PC-3 (cell line): ENCODE measurements around the gene FLAD1. TPM values are rescaled to one million over a fixed set of nuclear protein-coding genes. Genes with fewer than 3 reads are reported as not detected.
A peak's percentile ranks its signal among the peaks of the same experiment; 100 is the strongest.

Experiments used
- ATAC-seq: fragments of 200-7000 bp; cut with Tn5 transposase; 2 replicates; pipeline ENCODE4 v1.9.1; 2020; ENCODE audit warnings: mild to moderate bottlenecking, moderate library complexity
- BruUV-seq: library from RNA; stranded (reverse); fragments of 400-500 nt; replicated peaks from 2 replicates; lab custom pipeline; 2021; lab: Mats Ljungman, UMichigan
- CTCF ChIA-PET: fragments of 300-600 bp; sonication (Branson Sonifier 250); formaldehyde crosslinking; loops from one replicate; lab custom pipeline; 2022; ENCODE audit warnings: antibody characterized with exemption; lab: Charles Lee
- POLR2A ChIA-PET: fragments of 300-600 bp; sonication (Branson Sonifier 250); formaldehyde crosslinking; loops from one replicate; lab custom pipeline; 2022; ENCODE audit warnings: antibody characterized with exemption; ENCODE audit not compliant: unreplicated experiment; lab: Charles Lee
- DNase-seq: peaks from one replicate; pipeline ENCODE4 v3.0.0-alpha.2; 2015
- H2AFZ ChIP-seq: fragments of 300-600 bp; sonication (generic); 2 replicates; pipeline ENCODE4 v1.6.0; 2016; ENCODE audit warnings: antibody characterized with exemption, low read length
- H3F3A ChIP-seq: fragments of 300-600 bp; sonication (generic); one replicate; pipeline ENCODE4 v1.6.0; 2017; ENCODE audit warnings: antibody characterized with exemption, low read length, control low read depth, mild to moderate bottlenecking; ENCODE audit not compliant: unreplicated experiment
- H3K27ac ChIP-seq: fragments of 300-600 bp; sonication (generic); 2 replicates; pipeline ENCODE4 v1.5.1; 2016; ENCODE audit warnings: mild to moderate bottlenecking, low read length
- H3K27me3 ChIP-seq: fragments of 300-600 bp; sonication (generic); 2 replicates; pipeline ENCODE4 v1.6.1; 2016; ENCODE audit warnings: low read length, mixed read lengths
- H3K36me3 ChIP-seq: fragments of 300-600 bp; sonication (generic); 2 replicates; pipeline ENCODE4 v1.6.1; 2016; ENCODE audit warnings: low read depth, mixed run types, low read length, mixed read lengths
- H3K4me1 ChIP-seq: fragments of 300-600 bp; sonication (generic); 2 replicates; pipeline ENCODE4 v1.5.1; 2016; ENCODE audit warnings: low read length; ENCODE audit not compliant: insufficient read depth
- H3K4me2 ChIP-seq: fragments of 300-600 bp; sonication (generic); 2 replicates; pipeline ENCODE4 v1.6.0; 2016; ENCODE audit warnings: low read length
- H3K4me3 ChIP-seq: fragments of 300-600 bp; sonication (generic); 2 replicates; pipeline ENCODE4 v1.5.1; 2016; ENCODE audit warnings: mild to moderate bottlenecking, low read length, mixed read lengths
- H3K79me2 ChIP-seq: fragments of 300-600 bp; sonication (generic); 2 replicates; pipeline ENCODE4 v1.6.1; 2017; ENCODE audit warnings: low read length, mixed read lengths
- H3K9ac ChIP-seq: fragments of 300-600 bp; sonication (generic); 2 replicates; pipeline ENCODE4 v1.6.0; 2016; ENCODE audit warnings: mild to moderate bottlenecking, low read length
- H3K9me2 ChIP-seq: fragments of 300-600 bp; sonication (generic); replicated peaks from 2 replicates; pipeline ENCODE4 v1.6.1; 2016; ENCODE audit warnings: mixed run types, low read length, mixed read lengths
- H3K9me3 ChIP-seq: fragments of 300-600 bp; sonication (generic); 2 replicates; pipeline ENCODE4 v1.6.1; 2016; ENCODE audit warnings: low read length, mixed read lengths
- H4K20me1 ChIP-seq: fragments of 300-600 bp; sonication (generic); 2 replicates; pipeline ENCODE4 v1.6.1; 2016; ENCODE audit warnings: low read length, mixed read lengths
- EZH2 ChIP-seq: fragments of 300-600 bp; sonication (generic); IDR thresholded peaks from one replicate; pipeline ENCODE4 v1.6.1; 2017; ENCODE audit warnings: antibody characterized with exemption, mild to moderate bottlenecking, low read length; ENCODE audit not compliant: unreplicated experiment
- EZH2phosphoT487 ChIP-seq: fragments of 300-600 bp; sonication (generic); IDR thresholded peaks from 2 replicates; pipeline ENCODE4 v1.6.1; 2018; ENCODE audit warnings: mild to moderate bottlenecking, antibody characterized with exemption, low read length, borderline replicate concordance
- intact Hi-C: fragments of 100-400 bp; cut with micrococcal nuclease; formaldehyde crosslinking; loops from 2 replicates; pipeline ENCODE4 v1.9.0; 2023
- total RNA-seq: library from RNA; depleted of rRNA; stranded (reverse); fragments of >200 nt; gene quantifications from 2 replicates; pipeline ENCODE4 v1.2.3, GENCODE V29; 2014
- TF ChIP-seq, protein P1 (sequence below): fragments of 300-600 bp; sonication (generic); conservative IDR thresholded peaks from 2 replicates; pipeline ENCODE4 v1.5.1; 2017; ENCODE audit warnings: antibody characterized with exemption, low read depth, mild to moderate bottlenecking, low read length

Gene FLAD1
- total RNA-seq, 1 experiment from 2014 or later, result 84.0 TPM

DNA sequence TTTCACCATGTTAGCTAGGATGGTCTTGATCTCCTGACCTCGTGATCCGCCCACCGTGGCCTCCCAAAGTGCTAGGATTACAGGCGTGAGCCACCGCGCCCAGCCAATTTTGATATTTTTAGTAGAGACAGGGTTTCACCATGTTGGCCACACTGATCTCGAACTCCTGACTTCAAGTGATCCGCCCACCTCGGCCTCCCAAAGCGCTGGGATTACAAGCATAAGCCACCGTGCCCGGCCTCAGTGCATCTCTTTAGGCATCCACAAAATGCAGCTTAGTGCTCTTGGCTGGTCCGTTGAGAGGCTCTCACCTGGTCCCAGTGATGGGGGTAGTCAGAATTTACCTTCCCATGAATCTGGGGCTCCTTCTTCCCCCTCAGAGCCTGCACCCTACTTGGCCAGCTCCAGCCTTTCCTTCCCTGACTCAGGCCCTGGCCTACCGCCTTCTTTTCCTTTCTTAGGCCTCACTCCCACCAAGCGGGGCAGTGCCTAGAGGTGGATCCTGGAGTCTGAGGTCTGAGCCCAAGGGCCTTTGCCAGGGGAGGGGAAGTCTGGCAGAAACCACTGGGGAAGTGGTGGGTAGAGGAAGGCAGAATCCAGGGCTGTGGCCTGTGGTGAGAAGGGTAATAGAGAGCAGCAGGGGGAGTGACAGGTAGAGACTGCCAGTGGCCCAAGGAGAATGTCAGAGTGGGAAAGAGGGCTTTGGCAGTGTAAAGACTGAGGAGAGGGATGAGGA lies 14.0 kb downstream of the FLAD1 start:
- ATAC-seq (no peak), DNase-seq (no peak)
- no peak overlapping the region for H3K9ac ChIP-seq
- no peak overlapping the region for H3K4me3 ChIP-seq
- POLR2A ChIA-PET, result no interaction called here
- no peaks in the 10 kb centered on the region for H3K27me3 ChIP-seq
- H3K27ac ChIP-seq, result no peak overlapping the region
- H2AFZ ChIP-seq, result no peak overlapping the region
- no peak for TF ChIP-seq EZH2
- TF ChIP-seq EZH2phosphoT487, result no peak
- TF ChIP-seq, protein P1, sequence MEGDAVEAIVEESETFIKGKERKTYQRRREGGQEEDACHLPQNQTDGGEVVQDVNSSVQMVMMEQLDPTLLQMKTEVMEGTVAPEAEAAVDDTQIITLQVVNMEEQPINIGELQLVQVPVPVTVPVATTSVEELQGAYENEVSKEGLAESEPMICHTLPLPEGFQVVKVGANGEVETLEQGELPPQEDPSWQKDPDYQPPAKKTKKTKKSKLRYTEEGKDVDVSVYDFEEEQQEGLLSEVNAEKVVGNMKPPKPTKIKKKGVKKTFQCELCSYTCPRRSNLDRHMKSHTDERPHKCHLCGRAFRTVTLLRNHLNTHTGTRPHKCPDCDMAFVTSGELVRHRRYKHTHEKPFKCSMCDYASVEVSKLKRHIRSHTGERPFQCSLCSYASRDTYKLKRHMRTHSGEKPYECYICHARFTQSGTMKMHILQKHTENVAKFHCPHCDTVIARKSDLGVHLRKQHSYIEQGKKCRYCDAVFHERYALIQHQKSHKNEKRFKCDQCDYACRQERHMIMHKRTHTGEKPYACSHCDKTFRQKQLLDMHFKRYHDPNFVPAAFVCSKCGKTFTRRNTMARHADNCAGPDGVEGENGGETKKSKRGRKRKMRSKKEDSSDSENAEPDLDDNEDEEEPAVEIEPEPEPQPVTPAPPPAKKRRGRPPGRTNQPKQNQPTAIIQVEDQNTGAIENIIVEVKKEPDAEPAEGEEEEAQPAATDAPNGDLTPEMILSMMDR, result no peak
- no peaks in the 10 kb centered on the region for H3K36me3 ChIP-seq
- H3K4me2 ChIP-seq, result no peak overlapping the region
- no peaks in the 10 kb centered on the region for H3K9me2 ChIP-seq
- no TSS peak for BruUV-seq
- CTCF ChIA-PET, result no interaction called here
- H3F3A ChIP-seq, result no peaks in the 10 kb centered on the region
- no peaks in the 10 kb centered on the region for H3K9me3 ChIP-seq
- H4K20me1 ChIP-seq, result no peaks in the 10 kb centered on the region
- H3K79me2 ChIP-seq, result no peaks in the 10 kb centered on the region
- peaks cover 20% of the 10 kb centered on the region for H3K4me1 ChIP-seq
- intact Hi-C loops, result loop anchor here (1.0 kb wide), 1 partner anchor 14 kb away; the partner anchor contains the start of gene FLAD1

DNA sequence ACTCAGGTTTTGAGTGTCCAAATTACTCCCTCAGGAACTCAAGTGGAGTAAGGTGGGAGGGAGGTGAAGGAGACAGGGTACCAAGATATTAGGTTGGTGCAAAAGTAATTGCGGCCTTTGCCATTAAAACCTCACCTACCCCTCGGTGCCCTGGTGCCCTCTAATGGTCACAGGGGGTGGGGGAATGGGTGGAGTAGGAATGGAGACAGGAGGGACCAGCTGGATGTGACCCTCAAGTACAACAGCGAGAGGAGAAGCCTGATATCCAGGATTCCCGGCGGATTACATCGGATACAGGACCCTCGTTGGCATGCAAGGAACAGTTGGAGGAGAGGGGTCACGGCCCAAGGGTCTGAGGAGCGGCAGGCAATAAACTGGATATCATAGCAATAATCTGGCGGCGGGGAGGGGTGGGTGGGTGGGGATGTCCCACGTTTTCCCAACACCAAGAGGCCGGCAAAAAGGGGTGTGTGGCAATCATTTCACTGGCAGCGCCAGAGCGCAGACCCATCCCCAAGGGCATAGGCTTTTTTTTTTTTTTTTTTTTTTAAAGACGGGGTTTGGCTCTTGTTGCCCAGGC lies 15.1 kb downstream of the FLAD1 start:
- POLR2A ChIA-PET, result no interaction called here
- CTCF ChIA-PET, result interaction anchor here (0.6 to 1.1 kb wide), 5 partner anchors 15 to 42 kb away, joined by 3 to 8 read pairs (median 4); partner anchors contain the start of genes FLAD1 and PBXIP1
- peaks cover 7% of the 10 kb centered on the region for H3K79me2 ChIP-seq

More for the DNA sequence above, 15.1 kb downstream of the FLAD1 start:
- Histone ChIP-seq H3K9me2 (no peaks in the 10 kb centered on the region), H3F3A (no peaks in the 10 kb centered on the region), H3K9me3 (no peaks in the 10 kb centered on the region), H3K4me3 (no peak overlapping the region), H3K4me1 (peaks cover 20% of the 10 kb centered on the region), H3K36me3 (no peaks in the 10 kb centered on the region), H4K20me1 (no peaks in the 10 kb centered on the region), H3K4me2 (no peak overlapping the region), H2AFZ (no peak overlapping the region), H3K27me3 (no peaks in the 10 kb centered on the region), H3K27ac (no peak overlapping the region), H3K9ac (no peak overlapping the region)
- no TSS peak for BruUV-seq
- DNase-seq, result no peak
- ATAC-seq, result no peak
- TF ChIP-seq, protein P1, result peak; percentile 50
- TF ChIP-seq EZH2 (no peak), EZH2phosphoT487 (no peak)
- intact Hi-C loops, result no loop called here
